AG09309 (cell line): ENCODE results near the gene PACS1.

Experiments used
- DNase-seq: peaks from one replicate; pipeline ENCODE4 v3.0.0-alpha.2; 2010; ENCODE audit warnings: low read depth
- H3K4me3 ChIP-seq: 2 replicates; pipeline ENCODE4 v1.5.1; 2011; ENCODE audit warnings: mild to moderate bottlenecking, low read depth, low read length, moderate library complexity; ENCODE audit not compliant: control insufficient read depth
- CTCF ChIP-seq: IDR thresholded peaks from 2 replicates; pipeline ENCODE4 v1.5.1; 2011; ENCODE audit warnings: mild to moderate bottlenecking, low read depth, low read length, inconsistent platforms; ENCODE audit not compliant: insufficient read depth, control insufficient read depth; ENCODE audit errors: missing control alignments

PACS1 gene

GRCh38 chr11:66100272-66101065 lies 30.4 kb downstream of the PACS1 start:
- no peak for DNase-seq
- H3K4me3 ChIP-seq, result no peak overlapping the region
- TF ChIP-seq CTCF, result no peak

GRCh38 chr11:66101066-66101464 lies 31.0 kb downstream of the PACS1 start:
- no peak overlapping the region for H3K4me3 ChIP-seq
- DNase-seq, result no peak
- no peak for TF ChIP-seq CTCF

GRCh38 chr11:66104057-66104638 lies 34.1 kb downstream of the PACS1 start:
- no peak for DNase-seq
- no peak overlapping the region for H3K4me3 ChIP-seq
- no peak for TF ChIP-seq CTCF

GRCh38 chr11:66106786-66107599 lies 36.9 kb downstream of the PACS1 start:
- DNase-seq, result no peak
- TF ChIP-seq CTCF, result no peak
- no peak overlapping the region for H3K4me3 ChIP-seq

GRCh38 chr11:66107600-66108510 lies 37.8 kb downstream of the PACS1 start:
- DNase-seq, result no peak
- TF ChIP-seq CTCF, result no peak
- no peak overlapping the region for H3K4me3 ChIP-seq

- TF ChIP-seq CTCF, result no peak
- H3K4me3 ChIP-seq, result no peak overlapping the region
- no peak for DNase-seq
Measured at GRCh38 chr11:66109294-66109693, 39.2 kb downstream of the PACS1 start.
